GM21515 (cell line): ENCODE data around the gene CTNND1.

Experiments used
- ATAC-seq: cut with Tn5 transposase; IDR thresholded peaks from one replicate; pipeline ENCODE4 v1.9.1; 2021; ENCODE audit not compliant: unreplicated experiment

Gene CTNND1

DNA sequence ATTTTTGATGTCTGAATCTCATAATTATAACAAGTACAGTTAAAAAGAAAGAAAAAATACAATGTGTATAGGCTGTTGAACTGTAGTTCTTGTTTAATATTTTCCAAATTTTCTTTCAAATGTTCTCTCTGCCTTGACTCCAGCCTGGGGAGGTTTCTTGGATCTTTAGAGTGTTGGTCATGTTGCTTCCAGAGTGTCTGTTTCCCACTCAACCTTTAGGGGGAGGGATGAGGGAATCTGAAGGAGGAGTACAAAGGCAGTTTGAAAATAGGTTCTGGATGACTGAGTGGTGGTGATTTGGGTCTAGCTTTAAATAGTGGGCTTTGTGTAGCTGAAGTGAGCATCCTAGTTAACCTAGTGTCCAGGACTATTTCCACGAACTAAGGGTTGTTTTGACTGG lies 2.0 kb downstream of the CTNND1 start:
- no peak for ATAC-seq

DNA sequence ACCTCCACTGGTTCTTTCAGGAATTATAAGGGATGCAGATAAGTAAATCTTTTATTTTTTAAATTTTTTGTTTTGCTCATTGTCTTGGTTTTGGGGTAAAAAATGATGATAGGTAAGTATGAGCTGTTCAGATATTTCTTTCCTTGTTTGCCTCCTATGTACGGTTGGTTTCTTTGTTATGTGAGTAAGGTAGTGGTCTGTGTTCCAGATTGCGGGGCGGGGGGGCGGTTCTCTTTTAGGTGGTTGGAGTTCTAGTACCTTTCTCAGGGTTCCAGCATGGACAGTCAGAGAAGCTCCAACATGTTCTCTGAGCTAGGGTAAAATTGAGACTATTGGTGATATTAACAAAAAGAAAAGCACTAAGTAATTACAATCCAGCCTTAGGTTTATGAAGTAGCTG lies 2.4 kb downstream of the CTNND1 start:
- no peak for ATAC-seq

DNA sequence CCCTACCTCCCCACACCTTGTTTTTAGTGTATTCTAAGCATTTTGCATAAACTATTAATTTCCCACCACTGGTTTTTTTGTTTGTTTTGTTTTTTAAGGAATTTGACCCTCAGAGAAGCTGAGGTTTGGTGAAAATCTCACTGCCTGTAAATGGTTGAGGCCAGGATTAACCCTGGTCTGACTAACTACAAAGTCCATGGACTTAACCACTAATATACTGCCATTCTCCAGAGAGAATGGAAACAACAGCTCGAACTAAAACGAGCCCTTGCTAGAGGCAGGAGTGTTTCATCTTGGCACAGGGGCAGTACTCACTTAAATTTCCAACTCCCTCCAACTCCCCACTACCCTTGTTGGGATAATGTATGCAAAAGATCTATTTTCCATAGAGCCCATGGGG lies 3.0 kb downstream of the CTNND1 start:
- ATAC-seq: no peak

DNA sequence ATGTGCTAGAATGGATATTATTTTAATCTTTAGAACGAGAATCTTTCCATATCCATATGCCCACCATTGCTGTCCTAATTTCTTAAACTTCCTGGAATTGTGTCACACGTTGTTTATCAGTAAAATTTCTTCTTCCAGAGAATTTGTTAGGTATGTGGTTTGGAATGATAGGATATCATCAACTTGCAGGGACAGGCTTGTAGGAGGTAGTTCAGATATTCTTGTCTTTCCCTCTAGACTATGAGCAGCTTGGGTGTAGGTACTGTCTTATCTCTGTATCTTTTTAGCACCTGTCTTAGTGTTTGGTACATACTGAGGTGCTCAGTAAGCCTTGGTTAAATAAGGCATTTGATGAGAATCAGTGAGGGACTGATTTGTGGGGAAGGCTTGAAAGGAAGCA lies 3.4 kb downstream of the CTNND1 start:
- no peak for ATAC-seq

DNA sequence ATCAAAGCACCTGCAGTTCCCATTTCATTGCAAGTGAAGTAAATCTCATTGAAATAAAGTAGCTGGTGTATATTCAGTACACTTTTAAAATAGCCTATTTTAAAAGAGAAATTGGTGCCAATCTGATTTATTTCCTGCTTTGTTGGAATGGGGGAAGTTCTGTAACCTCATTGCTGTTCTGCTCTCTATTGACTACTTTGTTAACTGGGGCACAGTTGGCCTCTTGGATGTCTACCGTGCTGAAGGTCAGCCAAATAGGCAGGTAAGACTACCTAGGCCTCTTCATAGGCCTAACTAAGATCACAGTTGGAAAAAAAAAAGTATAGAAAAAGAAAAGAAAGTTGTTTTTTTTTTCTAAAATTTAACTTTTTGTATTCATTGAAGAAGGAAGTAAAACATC lies 9.2 kb downstream of the CTNND1 start:
- no peak for ATAC-seq

DNA sequence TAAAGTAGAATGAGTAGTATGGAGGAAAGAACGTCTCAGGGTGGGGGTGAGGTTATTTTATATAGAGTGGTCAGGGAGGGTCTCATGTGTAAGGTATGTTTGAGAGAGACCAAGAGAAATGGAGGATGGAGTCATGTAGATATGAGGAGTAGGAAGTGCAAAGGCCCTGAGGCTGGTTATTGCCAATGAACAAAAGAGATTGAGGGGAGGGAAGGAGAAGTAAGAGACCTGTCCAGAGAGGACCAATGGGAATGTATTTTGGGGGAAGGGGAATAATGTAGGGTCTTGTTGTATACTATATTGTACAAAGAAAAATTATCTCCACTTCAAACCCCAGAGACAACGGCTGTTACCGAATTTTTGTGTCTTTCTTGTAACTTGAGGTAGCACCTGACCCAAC lies 9.8 kb downstream of the CTNND1 start:
- no peak for ATAC-seq

DNA sequence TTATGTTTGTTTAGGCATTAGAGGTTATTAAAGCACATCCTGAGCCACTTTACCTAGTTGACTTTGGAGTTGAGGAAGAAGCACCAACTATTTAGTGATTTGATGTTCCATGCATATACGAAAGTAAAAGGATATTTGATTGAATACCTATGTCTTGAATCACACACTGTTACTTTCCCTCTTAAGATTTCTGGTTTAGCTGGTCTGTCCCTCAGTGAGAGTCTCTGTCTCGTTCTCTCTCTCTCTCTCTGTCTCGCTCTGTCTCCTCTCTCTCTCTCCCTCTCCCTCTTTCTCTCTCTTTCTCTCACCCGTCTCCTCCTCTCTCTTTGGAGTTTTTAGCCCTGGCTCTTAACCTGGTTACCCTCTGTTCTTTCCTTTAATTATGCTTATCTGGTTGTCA lies 11.0 kb downstream of the CTNND1 start:
- ATAC-seq: no peak

DNA sequence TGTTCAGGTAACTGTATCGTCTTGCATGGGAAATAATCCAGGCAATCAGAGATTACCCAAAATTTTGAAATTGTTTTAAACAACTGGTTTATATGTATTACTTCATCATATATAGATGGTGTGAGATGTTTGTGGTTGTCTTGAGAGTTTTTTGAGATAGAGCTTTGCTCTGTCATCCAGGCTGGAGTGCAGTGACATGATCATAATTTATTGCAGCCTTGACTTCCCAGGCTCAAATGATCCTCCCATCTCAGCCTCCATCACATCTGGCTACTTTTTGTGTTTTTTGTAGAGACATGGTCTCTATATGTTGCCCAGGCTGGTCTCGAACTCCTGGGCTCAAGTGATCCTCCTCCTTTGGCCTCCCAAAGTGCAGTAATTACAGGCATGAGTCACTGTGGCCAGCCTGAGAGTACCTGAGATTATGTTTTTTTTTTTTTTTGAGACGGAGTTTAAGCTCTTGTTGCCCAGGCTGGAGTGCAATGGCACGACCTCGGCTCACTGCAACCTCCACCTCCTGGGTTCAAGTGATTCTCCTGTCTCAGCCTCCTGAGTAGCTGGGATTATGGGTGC lies 11.5 kb downstream of the CTNND1 start:
- ATAC-seq: no peak

DNA sequence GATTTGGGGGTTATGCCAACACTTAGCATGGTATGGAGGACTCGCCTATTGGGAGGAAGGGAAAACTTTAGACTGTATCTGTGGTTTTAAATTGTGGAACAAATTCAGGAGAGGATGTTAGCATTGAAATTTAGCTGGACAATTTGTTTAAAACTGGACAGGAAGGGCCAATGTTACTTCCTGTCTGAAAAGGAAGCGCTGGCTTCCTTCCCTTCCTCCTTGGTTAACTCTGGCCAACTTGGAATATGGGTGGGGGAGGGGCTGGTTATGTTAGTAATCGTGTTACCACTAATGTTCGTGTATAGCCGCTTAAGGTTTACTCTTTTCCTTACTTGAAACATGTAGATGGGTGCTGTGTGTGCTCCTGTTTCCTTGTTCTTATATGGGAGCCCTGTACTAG lies 13.9 kb downstream of the CTNND1 start:
- ATAC-seq: no peak

DNA sequence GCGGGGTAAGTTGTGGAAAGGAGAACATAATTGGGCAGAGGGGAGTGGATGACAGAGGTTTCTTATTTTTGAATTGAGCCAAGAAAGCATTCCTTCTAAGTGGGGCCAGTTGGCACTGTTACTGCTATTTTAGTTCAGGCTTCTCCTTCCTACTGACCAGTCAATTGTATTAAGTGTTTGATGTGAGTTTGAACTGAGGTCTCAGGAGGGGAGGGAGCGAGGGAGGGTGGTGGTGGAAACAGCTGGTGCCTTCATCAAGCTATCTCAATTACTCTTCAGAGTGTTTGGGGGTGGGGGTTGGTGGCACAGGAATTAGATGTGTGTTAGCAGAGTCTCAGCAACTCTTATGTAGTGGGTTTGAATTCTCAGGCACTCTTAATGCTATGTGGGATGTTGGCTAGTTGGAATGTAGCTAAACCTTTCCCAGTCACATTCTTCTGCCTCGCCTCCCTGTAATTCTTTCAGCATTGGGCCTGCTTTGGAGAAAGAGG lies 14.5 kb downstream of the CTNND1 start:
- ATAC-seq: no peak

DNA sequence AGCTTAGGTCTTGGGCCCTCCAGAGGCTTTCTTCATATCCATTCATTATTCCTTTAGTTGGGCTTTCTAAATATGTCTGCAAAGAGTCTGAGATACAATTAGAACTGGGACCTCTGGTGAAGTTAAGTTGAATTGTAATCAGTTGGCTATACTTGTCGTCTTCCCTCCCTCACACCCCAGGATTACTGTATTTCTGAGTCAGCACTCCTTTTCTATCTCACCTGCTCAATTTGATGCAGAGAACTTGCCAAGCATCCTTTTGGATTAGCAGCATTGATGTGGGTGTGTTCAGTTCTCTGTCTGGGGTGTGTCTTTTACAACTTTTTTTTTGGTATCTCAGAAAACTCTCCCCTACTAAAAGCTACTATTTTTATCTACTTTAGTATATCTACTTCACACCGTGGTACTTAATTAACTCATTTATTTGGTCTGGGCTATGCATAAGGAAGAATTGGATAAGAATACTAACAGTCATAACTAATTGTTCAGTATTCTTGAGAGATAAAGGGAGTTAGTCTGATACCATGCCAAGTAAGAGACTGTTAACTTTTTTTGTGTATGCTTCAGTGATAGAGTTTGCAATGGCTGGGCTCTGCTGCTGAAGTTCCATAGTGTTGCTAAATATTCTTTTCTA lies 15.1 kb downstream of the CTNND1 start:
- no peak for ATAC-seq

DNA sequence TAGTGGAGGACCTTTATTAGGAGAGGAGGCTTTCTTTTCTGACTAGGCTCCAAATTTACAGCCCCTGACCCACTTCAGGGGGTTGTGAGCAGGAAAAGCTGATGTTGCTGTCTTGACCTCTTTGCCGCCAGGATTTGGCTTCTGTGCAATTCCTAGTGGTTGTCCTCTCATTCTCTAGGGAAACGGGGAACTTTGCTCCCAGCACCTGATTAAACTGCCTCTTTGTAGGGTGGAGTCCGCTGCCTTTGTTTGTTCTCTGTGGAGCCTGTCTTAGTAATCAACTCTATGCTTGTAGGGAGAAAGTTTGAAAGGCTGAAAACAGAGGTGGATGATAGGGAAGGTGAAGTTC lies 16.3 kb downstream of the CTNND1 start:
- ATAC-seq: no peak

DNA sequence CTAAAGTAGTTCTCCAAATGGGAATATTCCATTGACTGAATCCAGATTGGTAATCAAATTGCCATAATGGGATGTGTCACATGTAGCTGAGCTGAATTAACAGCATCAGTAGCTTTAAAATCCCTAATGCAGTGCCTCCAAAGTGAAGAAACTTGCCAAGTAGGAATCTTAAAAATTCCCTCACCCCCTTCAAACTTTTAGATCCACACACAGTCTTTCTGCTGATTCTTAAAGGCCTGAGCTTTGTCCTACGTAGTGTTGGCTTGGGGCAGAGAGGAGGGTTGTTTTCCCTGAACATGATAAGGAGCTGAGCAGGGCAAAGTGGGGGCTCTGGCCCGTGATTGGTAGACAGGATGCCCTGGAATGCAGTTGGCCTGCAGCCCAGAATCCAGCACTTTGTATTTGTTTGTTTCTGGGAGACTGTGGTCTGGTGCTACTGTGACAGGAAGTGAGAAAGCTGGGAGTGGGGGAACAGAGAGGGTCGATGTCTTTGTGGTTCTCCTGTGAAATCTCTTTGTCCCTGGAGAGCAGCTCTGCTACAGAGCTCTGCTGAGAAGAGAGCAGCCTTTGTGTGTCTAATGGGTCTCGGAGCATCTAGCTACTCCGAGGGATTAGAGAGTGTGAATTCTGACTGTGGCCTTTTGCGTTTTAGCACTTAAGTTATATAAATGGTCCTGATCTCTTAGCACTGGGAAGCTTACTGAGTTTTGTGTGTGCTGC lies 16.9 kb downstream of the CTNND1 start:
- no peak for ATAC-seq

DNA sequence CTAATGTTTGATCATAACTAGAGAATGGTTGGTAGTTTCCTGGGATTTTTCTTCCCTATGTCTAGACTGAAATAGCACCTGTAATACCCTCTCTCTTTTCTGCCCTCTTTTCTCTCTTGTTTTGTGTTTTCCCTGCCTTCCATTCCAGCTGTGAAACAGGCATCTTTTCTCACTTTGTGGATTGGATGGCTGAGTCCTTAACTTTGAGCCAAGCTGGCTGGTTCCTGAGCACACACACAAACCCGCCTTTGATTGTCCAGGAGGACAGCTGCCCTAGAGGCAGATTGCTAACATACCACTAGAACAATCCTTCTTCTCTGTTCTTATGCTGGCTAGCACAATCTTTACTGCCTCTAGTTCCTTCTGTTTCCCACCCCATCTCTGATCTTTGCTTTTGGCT lies 17.7 kb downstream of the CTNND1 start:
- no peak for ATAC-seq

DNA sequence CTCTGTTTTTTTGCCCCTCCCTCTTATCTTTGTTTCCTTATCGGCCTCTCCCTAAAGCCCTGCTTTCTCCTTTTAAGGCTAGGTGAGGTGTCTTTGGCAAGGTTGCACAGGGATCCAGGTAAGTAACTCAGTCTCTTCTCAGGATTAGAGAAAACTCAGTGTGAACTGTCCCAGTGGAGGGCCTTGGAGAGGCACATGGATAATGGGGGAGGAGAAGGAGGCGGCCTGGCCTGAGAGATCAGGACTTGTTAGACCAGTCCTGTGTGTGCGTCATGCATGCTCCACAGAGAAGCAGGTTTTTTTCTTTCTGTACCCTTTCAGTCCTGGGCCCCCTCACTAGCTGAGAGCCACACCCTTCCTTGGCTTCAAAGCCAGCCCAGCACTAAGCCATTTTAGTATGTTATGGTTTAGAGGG lies 19.9 kb downstream of the CTNND1 start:
- ATAC-seq: no peak

DNA sequence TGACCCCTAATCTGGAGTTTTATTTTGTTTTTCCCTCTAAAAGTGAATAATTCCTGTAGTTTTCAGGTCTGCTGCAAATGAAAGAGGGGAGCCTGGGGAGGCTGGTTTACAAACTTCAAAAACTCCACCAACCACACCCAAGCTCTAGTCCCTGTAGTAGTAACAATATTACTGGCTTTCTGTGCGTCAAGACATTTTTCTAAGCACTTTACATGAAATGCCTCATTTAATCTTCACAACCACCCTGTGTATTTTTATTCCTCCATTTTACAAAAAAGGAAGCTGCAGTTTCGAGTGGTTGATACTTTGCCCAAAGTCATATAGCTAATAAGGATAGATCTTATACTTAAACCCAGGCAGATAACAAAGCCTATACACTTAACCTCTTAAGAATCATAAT lies 23.5 kb downstream of the CTNND1 start:
- ATAC-seq: no peak

DNA sequence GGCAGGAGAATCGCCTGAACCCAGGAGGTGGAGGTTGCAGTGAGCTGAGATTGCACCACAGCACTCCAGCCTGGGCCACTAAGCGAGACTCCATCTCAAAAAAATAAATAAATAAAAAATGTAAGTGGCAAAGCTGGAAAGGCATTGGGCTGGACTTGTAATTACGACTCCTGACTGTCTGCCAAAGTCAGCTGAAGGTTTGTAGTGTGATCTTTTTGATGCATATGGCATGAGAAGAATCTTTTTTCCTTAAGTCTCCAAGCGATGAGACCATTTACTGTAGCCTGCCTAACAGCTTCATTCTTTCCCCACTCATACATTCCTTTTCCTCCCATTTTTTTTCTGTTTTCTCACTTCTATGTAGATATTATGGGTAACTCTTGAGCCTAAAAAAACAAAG lies 24.8 kb downstream of the CTNND1 start:
- ATAC-seq: no peak

DNA sequence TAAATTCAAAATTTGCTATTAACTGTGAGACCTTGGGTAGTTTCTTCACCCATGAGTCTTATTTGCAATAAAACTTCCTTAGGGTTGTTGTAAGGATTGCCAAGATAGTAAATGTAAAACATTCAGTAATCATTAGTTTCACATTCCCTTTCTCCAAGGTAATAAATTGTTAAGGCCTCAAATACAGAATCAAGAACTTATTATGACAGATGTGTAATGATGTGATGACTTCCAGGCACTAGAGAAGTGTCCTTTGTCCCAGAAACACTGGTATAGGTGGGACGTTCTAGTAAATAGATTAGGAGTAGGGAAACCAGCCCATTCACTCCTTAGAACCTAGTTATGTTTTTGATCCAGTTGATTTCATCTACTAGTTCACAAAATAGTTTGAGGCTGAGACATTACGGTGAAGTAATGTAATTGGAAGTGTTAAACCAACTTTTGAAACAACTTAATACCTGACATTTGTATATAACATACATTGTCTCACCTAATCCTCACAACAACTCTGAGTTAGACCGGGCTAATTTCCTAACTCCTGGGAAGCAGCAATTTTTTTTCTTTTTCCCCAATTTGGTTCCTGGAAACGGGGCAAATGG lies 25.5 kb downstream of the CTNND1 start:
- no peak for ATAC-seq

DNA sequence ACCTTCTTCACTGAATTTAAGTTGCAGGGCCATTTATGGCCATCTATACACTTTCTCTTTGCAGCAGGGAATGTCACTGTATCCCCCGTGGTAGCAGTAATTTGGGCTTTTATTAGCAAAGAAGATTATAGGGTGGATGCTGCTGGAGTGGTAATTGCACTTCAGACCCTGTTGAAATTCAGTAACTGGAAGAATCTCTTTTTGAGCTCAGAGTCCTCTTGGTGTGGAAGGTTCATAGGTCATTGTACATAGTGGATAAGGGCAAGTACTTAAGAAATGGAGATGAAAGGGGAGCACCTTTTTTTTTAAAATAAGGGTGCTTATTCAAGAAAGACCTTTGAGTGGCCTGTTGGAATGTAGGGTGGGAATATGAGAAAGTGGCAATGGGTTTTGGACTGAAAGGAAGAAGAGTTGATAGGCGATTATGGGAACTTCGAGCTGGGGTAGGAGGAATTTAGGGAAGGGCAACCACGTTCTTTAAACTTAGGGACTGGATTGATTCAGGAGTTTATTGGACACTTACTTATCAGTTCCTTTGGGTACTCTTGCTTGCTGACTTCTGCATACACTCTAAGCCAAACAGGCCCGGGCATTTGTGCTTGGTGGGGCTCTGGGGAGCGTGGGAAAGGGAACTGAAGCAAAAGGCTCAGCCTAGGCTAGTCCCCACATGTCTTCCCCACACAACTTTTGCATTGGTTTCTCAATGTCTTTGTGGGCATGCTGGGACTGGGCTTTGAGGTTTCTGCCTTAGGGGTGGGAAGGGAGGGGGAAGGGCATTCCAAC lies 26.5 kb downstream of the CTNND1 start:
- ATAC-seq: no peak

DNA sequence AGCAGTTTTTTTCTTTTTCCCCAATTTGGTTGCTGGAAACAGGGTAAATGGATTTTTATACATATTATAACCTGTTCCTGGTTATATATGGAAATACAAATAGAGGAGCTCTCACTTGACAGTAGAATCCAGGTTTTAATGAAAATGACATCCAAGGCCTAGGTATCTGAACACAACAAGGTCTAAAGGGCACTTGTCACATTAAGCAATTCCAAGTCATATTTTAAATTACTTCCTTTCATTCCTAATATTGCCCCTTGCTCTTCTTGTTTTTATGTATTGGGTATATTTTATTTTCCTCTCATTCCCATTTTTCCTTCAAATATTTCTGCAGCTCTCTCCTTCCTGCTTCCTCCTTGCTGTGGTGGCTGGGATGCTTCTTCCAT lies 27.1 kb downstream of the CTNND1 start:
- no peak for ATAC-seq

DNA sequence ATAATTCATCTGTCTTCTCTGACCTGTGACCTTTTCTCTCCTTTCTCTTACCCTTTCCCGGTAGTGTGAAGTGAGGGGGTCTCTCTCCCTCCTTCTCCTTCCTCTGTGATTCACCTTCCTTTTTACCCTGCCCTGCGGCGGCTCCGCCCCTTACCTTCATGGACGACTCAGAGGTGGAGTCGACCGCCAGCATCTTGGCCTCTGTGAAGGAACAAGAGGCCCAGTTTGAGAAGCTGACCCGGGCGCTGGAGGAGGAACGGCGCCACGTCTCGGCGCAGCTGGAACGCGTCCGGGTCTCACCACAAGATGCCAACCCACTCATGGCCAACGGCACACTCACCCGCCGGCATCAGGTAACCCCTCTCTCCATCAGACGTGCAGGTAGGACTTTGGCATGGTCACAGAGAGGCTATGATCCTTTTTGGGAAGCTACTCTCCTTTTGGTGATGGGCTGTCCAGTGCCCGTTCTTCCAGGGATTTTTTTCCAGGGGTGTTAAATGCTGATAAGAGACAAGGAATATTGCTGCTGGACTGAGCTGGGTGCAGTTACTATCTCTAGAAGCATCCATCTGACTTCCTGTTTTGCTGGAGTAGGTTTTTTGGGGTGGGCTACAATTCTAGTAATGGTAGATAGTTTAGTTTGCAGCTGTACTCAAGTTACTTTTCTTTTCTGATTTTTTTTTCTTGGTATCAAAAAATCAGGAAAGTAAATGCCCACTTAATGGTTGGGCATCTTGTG lies 29.9 kb downstream of the CTNND1 start:
- no peak for ATAC-seq
